Measurements from ENCODE around the gene OVCH1. TPM values are rescaled to one million over a fixed set of nuclear protein-coding genes. Genes with fewer than 3 reads are reported as not detected.

Gene OVCH1
- total RNA-seq, 2 experiments from 2014 or later, result not detected

DNA sequence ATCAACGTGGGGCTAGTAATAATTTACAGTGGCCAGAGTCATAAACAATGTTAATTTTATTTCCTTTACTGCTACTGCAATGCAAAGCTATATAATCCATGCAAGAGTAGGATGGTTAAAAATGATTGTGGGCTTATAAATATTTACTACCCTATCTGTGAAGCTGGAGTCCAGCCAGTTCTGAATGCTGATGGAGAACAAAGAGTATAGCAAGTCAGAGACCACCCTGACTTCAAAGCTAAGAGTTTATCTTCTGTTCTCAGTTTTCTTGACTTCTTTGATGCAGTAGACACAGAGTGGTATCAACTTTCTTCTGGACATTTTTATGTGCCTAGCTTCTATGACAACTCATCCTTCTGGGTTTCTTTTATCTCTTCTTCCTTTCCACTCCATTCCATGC, 34.0 kb upstream of the OVCH1 start:
- Histone ChIP-seq H3K36me3 (ENCODE audit: insufficient read depth, low read length) (no peaks in the 10 kb centered on the region), H3K9me3 (ENCODE audit: control insufficient read depth in 1 of 2, insufficient read depth in 1 of 2, low read length in 2 of 2) (no peaks in the 10 kb centered on the region), H3K4me3 (ENCODE audit: low read length) (no peak overlapping the region), H3K4me1 (ENCODE audit: insufficient read depth, low read length) (no peaks in the 10 kb centered on the region), H3K27ac (ENCODE audit: low read depth in 1 of 2, low read length in 2 of 2) (no peak overlapping the region), H3K27me3 (ENCODE audit: control insufficient read depth in 1 of 2, insufficient read depth in 2 of 2, low read length in 2 of 2) (peaks cover 4 to 12% of the 10 kb centered on the region in 2 experiments)
- DNase-seq, result no peak
- Mint-ChIP-seq H3K36me3 (ENCODE audit: low read depth) (no peaks in the 10 kb centered on the region), H3K27ac (no peak overlapping the region), H3K4me1 (ENCODE audit: low read depth) (no peaks in the 10 kb centered on the region), H3K27me3 (peaks cover 42% of the 10 kb centered on the region), H3K4me3 (no peak overlapping the region), H3K9me3 (no peaks in the 10 kb centered on the region)
- POLR2A ChIA-PET, result no interaction called here
- CTCF ChIA-PET, result no interaction called here
- intact Hi-C loops (cut with DNase I, micrococcal nuclease), result no loop called here
- TF ChIP-seq CTCF (IDR thresholded peaks at IDR 0.05), result no peak
- ATAC-seq (ENCODE audit: poor library complexity), result no peak

- Mint-ChIP-seq H3K9me3 (no peaks in the 10 kb centered on the region), H3K36me3 (ENCODE audit: low read depth) (no peaks in the 10 kb centered on the region), H3K27me3 (peaks cover 42% of the 10 kb centered on the region), H3K4me3 (no peak overlapping the region), H3K27ac (no peak overlapping the region), H3K4me1 (ENCODE audit: low read depth) (no peaks in the 10 kb centered on the region)
- Histone ChIP-seq H3K9me3 (ENCODE audit: control insufficient read depth in 1 of 2, insufficient read depth in 1 of 2, low read length in 2 of 2) (no peaks in the 10 kb centered on the region), H3K27me3 (ENCODE audit: control insufficient read depth in 1 of 2, insufficient read depth in 2 of 2, low read length in 2 of 2) (peaks cover 4 to 12% of the 10 kb centered on the region in 2 experiments), H3K36me3 (ENCODE audit: insufficient read depth, low read length) (no peaks in the 10 kb centered on the region), H3K27ac (ENCODE audit: low read depth in 1 of 2, low read length in 2 of 2) (no peak overlapping the region), H3K4me1 (ENCODE audit: insufficient read depth, low read length) (no peaks in the 10 kb centered on the region), H3K4me3 (ENCODE audit: low read length) (no peak overlapping the region)
- intact Hi-C loops (cut with DNase I, micrococcal nuclease), result no loop called here
- no peak for DNase-seq
- CTCF ChIA-PET, result no interaction called here
- no peak for TF ChIP-seq CTCF (IDR thresholded peaks at IDR 0.05)
- POLR2A ChIA-PET, result no interaction called here
- no peak for ATAC-seq (ENCODE audit: poor library complexity)
Observed at GRCh38 chr12:29530436-29530835, 33.0 kb upstream of the OVCH1 start.

- H3K4me1 ChIP-seq (ENCODE audit: insufficient read depth, low read length), result no peaks in the 10 kb centered on the region
- no peak for DNase-seq
- CTCF ChIA-PET, result no interaction called here
- no peak overlapping the region for H3K4me3 ChIP-seq (ENCODE audit: low read length)
- H3K36me3 ChIP-seq (ENCODE audit: insufficient read depth, low read length), result no peaks in the 10 kb centered on the region
- Mint-ChIP-seq H3K9me3 (no peaks in the 10 kb centered on the region), H3K4me1 (ENCODE audit: low read depth) (no peaks in the 10 kb centered on the region), H3K4me3 (no peak overlapping the region), H3K36me3 (ENCODE audit: low read depth) (no peaks in the 10 kb centered on the region), H3K27ac (no peak overlapping the region), H3K27me3 (peaks cover 32% of the 10 kb centered on the region)
- ATAC-seq (ENCODE audit: poor library complexity), result no peak
- intact Hi-C loops (cut with DNase I, micrococcal nuclease), result no loop called here
- TF ChIP-seq CTCF (IDR thresholded peaks at IDR 0.05), result no peak
- POLR2A ChIA-PET, result no interaction called here
- no peak overlapping the region for H3K27ac ChIP-seq (ENCODE audit: low read depth in 1 of 2, low read length in 2 of 2)
- peaks cover 4 to 12% of the 10 kb centered on the region in 2 experiments for H3K27me3 ChIP-seq (ENCODE audit: control insufficient read depth in 1 of 2, insufficient read depth in 2 of 2, low read length in 2 of 2)
- no peaks in the 10 kb centered on the region for H3K9me3 ChIP-seq (ENCODE audit: control insufficient read depth in 1 of 2, insufficient read depth in 1 of 2, low read length in 2 of 2)
Observed at GRCh38 chr12:29528161-29528560, 30.7 kb upstream of the OVCH1 start.

All from CD4-positive, alpha-beta T cell (primary cell).